HG03045 (cell line): ENCODE measurements around the gene PAK5.

Source experiments
- ATAC-seq: cut with Tn5 transposase; IDR thresholded peaks from one replicate; pipeline ENCODE4 v1.9.1; 2021; ENCODE audit warnings: mild to moderate bottlenecking, moderate library complexity; ENCODE audit not compliant: unreplicated experiment

The PAK5 gene

DNA sequence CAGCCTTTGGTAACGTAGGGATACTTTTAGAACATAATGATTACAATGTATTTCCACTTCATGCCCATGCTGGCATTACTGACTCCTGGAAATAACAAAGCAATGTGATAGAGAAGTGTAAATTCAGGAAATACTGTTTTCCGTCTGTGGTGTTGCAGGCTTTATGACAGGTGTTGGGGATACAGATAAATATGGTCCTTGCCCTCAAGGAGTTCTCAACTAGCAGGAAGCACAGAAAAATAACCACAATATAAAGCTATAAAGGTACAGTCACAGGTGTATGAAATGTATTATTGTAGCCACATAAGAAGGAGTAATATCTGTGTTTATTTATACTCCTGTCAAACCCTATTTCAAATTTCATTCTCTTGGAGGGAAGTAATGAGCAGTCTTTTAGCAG lies 337.4 kb downstream of the PAK5 start:
- ATAC-seq, result no peak

DNA sequence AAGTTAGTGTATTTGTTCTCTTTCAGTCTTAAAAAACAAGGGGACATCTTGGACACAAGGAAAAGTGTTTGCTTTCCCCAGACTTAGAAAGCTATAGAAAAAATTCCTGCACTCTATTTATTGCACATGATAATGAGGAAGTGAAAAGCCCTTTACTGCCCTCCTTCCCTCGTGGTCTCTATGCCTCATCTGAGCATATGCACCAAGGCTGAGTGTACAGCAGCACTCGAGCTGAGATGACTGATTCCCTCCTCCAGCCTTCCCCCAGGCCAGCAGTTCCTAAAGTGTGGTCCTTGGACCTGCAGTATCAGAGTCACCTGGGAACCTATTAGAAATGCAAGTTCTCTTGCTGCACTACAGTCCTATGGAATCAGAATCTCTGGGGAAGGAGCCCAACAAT lies 338.8 kb downstream of the PAK5 start:
- ATAC-seq, result peak; percentile 57

DNA sequence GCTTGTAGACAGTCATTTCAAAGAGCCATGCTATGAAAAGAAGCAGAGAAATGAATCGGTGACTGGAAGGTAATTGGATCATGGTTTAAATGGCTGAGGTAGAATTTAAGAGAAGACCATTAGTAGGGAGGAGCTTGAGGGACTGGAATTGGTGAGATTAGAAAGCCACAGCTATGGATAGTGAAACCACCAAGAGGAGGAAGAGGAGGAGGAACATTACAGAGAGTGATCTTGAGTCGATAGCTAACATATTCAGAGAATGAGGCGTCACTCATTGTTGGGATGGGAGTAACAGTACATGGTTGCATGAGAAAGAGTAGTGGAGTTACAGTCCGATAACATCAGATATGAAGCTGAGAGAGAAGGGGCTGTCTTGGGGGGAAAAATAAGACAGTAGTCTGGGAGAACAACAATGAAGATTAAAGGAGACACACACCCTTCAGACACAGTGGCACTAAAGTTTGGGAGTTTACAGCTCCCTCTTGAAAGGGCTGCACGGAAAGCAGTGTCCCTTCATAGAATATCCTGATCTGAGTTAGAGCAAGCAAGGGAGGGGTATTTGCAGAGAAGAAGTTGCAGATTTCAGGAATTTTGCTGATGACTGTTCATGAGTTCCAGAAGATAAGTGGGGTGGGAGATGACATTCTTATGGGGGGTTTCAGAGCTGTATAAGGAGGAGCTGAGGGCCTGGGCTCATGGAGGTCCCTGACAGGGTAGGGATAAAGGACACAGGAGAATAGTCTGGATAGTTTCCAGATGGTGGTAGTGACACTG lies 339.6 kb downstream of the PAK5 start:
- ATAC-seq, result no peak

DNA sequence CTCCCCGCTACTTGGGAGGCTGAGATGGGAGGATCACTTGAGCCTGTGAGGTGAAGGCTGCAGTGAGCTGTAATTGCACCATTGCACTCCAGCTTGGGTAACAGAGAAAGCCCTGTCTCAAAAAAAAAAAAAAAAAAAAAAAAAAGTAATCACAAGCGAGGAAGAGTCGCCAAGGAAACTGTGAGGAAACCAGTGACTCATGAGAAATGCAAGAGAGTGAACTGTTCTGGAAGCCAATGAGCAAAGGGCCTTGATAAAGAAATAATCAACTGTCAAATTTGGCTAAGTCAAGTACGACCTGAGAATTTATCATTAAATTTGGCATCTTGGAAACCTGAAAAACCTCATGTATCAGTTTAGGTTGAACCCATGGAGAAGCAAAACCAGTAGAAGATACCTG lies 340.6 kb downstream of the PAK5 start:
- no peak for ATAC-seq

DNA sequence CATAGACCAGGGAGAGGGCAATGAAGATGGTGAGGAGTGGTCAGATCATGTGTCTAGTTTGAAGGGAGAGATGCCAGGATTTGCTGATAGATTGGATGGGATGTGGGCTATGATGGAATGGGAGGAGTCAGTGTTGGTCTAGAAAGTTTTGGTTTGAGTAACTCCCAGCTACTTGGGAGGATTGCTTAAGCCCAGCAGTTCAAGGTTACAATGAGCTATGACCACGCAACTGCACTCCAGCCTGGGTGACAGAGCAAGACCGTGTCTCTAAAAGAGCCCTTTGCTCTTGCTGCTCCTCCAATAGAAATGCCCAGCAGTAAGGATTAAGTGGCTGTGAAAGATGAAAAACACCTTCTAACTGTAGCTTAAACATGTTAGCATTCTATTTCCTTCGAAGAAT lies 342.7 kb downstream of the PAK5 start:
- ATAC-seq, result no peak

DNA sequence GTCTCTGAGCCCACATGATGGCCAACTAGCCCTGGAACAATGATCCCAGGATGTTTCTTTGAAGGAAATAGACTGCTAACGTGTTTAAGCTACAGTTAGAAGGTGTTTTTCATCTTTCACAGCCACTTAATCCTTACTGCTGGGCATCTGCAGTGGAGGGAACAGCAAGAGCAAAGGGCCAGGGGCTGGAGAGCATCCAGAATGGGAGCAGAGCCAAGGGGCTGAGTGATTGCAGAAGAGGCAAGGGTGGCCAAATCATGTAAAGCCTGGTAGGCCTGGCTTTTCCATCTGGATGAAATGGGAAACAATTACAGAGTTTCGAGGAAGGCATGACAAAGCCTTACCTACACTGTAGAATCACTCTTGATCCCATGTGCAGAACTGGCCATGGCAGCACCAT lies 343.2 kb downstream of the PAK5 start:
- no peak for ATAC-seq

DNA sequence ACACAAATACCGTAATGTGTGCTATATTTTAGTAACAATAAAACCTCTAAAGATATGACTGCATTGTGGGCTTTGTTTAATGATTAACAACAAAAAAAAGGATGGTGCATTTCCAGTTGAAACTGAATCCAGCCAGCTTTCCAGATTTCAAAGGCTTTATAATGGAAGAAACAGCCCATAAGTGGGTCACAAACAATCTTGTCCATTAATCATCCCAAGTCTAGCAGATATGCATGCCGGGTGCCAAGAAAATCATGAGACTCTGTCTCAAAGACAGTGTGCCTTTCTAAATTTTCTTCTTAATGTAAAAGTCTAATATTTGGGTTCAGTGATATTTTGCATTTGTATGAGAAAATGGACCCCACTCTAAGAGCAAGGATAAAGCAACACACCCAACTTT lies 345.1 kb downstream of the PAK5 start:
- no peak for ATAC-seq

DNA sequence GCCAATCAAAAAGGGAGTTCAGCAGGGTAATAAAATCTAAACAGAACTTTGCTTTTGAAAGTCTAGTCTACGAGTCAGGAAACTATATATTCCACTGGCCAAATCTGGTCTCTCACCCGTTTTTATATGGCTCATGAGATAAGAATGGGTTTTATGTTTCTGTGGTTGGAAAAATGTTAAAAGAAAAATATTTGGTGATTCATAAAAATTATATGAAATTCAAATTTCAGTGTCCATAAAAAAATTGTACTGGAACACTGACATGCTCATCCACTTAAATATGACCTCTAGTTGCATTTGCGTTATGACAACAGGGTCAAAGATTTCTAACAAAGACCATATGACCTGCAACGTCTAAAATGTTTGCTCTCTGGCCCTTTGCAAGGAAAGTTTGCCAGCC lies 346.8 kb downstream of the PAK5 start:
- ATAC-seq, result no peak

DNA sequence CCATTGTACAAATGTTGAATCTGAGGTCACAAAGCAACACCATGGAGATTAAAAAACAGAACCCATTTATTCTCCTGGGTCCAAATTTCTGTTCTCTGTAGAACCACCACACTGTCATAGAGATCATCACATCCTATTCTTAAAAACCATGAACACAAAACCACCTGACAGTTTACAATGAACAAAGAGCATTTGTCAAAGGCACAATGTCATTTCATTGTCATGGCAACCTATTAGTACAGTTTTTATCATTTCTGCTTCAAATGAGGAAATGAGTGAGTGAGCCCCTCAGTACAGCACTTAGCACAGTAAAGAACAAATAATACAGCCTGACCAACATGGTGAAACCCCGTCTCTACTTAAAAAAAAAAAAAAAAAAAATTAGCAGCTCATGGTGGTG lies 347.6 kb downstream of the PAK5 start:
- no peak for ATAC-seq

DNA sequence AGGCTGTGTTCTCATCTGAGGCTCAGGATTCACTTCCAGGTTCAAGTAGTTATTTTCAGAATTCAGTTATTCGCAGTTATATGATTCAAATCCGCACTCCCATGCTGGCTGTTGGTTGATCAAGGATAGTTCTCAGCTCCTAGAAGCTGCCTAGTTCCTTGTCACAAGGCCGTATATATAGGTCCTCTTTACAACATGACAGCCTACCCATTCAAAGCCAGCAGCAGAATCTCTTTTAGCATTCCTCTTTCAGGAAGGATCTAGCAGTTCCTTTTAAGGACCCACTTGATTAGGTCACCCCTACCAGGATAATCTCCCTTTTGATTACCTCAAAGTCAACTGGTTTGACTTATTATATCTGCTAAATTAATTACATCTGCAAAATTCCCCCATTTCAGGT lies 348.2 kb downstream of the PAK5 start:
- no peak for ATAC-seq

DNA sequence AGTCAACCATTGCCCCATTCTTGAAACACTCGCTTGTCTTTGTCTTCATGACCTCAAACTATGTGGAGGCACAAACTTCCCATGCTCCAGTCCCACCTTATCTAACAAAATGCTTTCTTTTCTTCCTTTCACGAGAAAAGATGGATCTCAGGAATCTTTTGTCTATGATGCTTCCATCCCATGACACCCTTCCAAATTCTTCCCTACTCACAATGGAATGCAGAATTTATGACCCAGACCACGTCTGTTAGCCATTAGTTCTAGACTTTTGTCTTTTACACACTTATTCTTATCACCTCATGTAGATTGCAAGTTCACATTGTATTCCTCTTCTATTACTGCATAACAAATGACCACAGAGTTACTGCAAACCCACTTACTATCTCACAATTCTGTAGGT lies 348.7 kb downstream of the PAK5 start:
- ATAC-seq, result no peak

DNA sequence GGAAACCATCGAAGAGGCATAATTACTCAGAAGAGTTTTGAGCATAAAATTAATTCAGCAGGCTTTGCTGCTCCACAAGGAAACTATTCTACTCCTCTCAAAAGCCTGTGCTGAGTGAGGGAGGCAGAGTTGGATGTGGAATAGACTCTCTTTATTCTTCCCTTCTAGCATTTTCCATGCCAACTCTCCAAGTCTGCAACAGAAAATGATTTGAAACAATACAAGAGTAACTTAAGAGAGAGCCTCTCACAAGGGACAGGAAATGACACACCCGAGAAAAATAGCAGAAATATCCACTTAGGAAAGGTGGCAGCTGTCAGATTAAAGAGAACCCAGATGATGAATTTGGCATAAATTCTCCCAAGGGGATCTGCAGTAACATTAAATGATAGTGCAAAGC lies 350.8 kb downstream of the PAK5 start:
- no peak for ATAC-seq
